H1 (cell line): ENCODE measurements around the gene PRAME. TPM values are rescaled to one million over a fixed set of nuclear protein-coding genes. Genes with fewer than 3 reads are reported as not detected.
"Not testable (repeated sequence)": the region's sequence is repeated elsewhere in the genome, so short reads cannot be mapped to it uniquely, and the experiment has no call there.

Experiments used
- CTCF ChIA-PET: fragments of 300-600 bp; sonication (Branson Sonifier 250); formaldehyde crosslinking; loops from one replicate; lab custom pipeline; 2021; ENCODE audit not compliant: partially characterized antibody; lab: Charles Lee
- POLR2A ChIA-PET: fragments of 300-600 bp; sonication (Branson Sonifier 250); formaldehyde crosslinking; loops from one replicate; lab custom pipeline; 2021; ENCODE audit warnings: inconsistent platforms; ENCODE audit not compliant: partially characterized antibody; lab: Charles Lee
- DNase-seq, 2 experiments: peaks; one replicate each; pipeline versions ENCODE4 v3.0.0 to v3.0.0-alpha.2; 2010 to 2022; ENCODE audit warnings: low spot score in 2 of 2, low read depth in 1 of 2, mixed read lengths in 1 of 2
- FAIRE-seq: peaks from 2 replicates; lab custom pipeline; 2011; peaks lifted over from hg19 to GRCh38; lab: Jason Lieb, UNC
- H2AFZ ChIP-seq: 2 replicates; pipeline ENCODE4 v1.8.1; 2012; ENCODE audit warnings: low read length, inconsistent platforms
- H2AK5ac ChIP-seq: 2 replicates; pipeline ENCODE4 v1.6.1; 2013; ENCODE audit warnings: low read depth, low read length
- H2BK120ac ChIP-seq: replicated peaks from 2 replicates; pipeline ENCODE3; 2013; ENCODE audit warnings: low read depth, low read length, inconsistent platforms
- H2BK12ac ChIP-seq: 2 replicates; pipeline ENCODE4 v1.6.1; 2013; ENCODE audit warnings: low read depth, low read length
- H2BK15ac ChIP-seq: 2 replicates; pipeline ENCODE4 v1.6.1; 2013; ENCODE audit warnings: low read length
- H2BK20ac ChIP-seq: 2 replicates; pipeline ENCODE4 v1.6.1; 2013; ENCODE audit warnings: low read length
- H2BK5ac ChIP-seq: 2 replicates; pipeline ENCODE4 v1.6.1; 2013; ENCODE audit warnings: low read depth, low read length
- H3K14ac ChIP-seq: 2 replicates; pipeline ENCODE4 v1.6.1; 2013; ENCODE audit warnings: inconsistent platforms; ENCODE audit not compliant: insufficient read length
- H3K18ac ChIP-seq: 2 replicates; pipeline ENCODE4 v1.6.1; 2013; ENCODE audit warnings: low read length; ENCODE audit errors: extremely low read depth
- H3K23ac ChIP-seq: 2 replicates; pipeline ENCODE4 v1.6.1; 2013; ENCODE audit warnings: inconsistent platforms; ENCODE audit not compliant: insufficient read length
- H3K23me2 ChIP-seq: 2 replicates; pipeline ENCODE4 v1.6.1; 2013; ENCODE audit warnings: low read depth, low read length
- H3K27ac ChIP-seq: 2 replicates; pipeline ENCODE4 v1.6.1; 2011; ENCODE audit warnings: low read depth, low read length, inconsistent platforms
- H3K27me3 ChIP-seq, 4 experiments: replicated peaks in 1 of 4; 1 replicate in 1 of 4; 2 replicates in 3 of 4; pipeline versions ENCODE4 v1.6.1 to v1.8.1; 2011 to 2013; ENCODE audit warnings: low read length in 3 of 4, mild to moderate bottlenecking in 3 of 4, inconsistent platforms in 2 of 4, mixed read lengths in 2 of 4, moderate library complexity in 1 of 4; ENCODE audit not compliant: control insufficient read depth in 3 of 4, insufficient read depth in 3 of 4; ENCODE audit errors: extremely low read depth in 1 of 4
- H3K36me3 ChIP-seq, 4 experiments: 2 replicates each; pipeline versions ENCODE4 v1.6.1 to v1.8.1; 2011 to 2013; ENCODE audit warnings: mild to moderate bottlenecking in 4 of 4, low read length in 3 of 4, moderate library complexity in 2 of 4, control low read depth in 1 of 4, inconsistent platforms in 1 of 4; ENCODE audit not compliant: insufficient read depth in 4 of 4, control insufficient read depth in 2 of 4
- H3K4ac ChIP-seq: replicated peaks from 2 replicates; pipeline ENCODE3; 2013; ENCODE audit warnings: low read length, low read depth, mixed read lengths, inconsistent platforms; ENCODE audit not compliant: insufficient read length
- H3K4me1 ChIP-seq, 4 experiments: replicated peaks in 1 of 4; 1 replicate in 1 of 4; 2 replicates in 3 of 4; pipeline versions ENCODE4 v1.6.1 to v1.8.1; 2011 to 2013; ENCODE audit warnings: low read length in 3 of 4, inconsistent platforms in 2 of 4, mixed read lengths in 1 of 4; ENCODE audit not compliant: insufficient read depth in 4 of 4, control insufficient read depth in 3 of 4
- H3K4me2 ChIP-seq, 2 experiments: 2 replicates each; pipeline versions ENCODE4 v1.6.1 to v1.8.1; 2011 to 2013; ENCODE audit warnings: low read depth in 2 of 2, low read length in 2 of 2, control low read depth in 1 of 2, inconsistent platforms in 1 of 2, mild to moderate bottlenecking in 1 of 2; ENCODE audit not compliant: insufficient read depth in 1 of 2
- H3K4me3 ChIP-seq, 4 experiments: fragments of 200-600, 300-600 bp in 1 of 4; sonication (generic), shearing (Covaris generic), sonication (Bioruptor Twin) in 1 of 4; 2 replicates each; pipeline versions ENCODE4 v1.5.1 to v1.8.1; 2011 to 2016; ENCODE audit warnings: low read length in 4 of 4, low read depth in 3 of 4, control low read depth in 2 of 4, inconsistent platforms in 2 of 4, mild to moderate bottlenecking in 2 of 4, mixed read lengths in 1 of 4, moderate library complexity in 1 of 4; ENCODE audit not compliant: insufficient read depth in 2 of 4; ENCODE audit errors: extremely low read depth in 1 of 4
- H3K56ac ChIP-seq: replicated peaks from 2 replicates; pipeline ENCODE3; 2013; ENCODE audit warnings: low read depth, mild to moderate bottlenecking, mixed read lengths, low read length, inconsistent platforms; ENCODE audit not compliant: insufficient read length
- H3K79me1 ChIP-seq: 2 replicates; pipeline ENCODE4 v1.6.1; 2013; ENCODE audit warnings: low read depth, low read length, control low read depth
- H3K79me2 ChIP-seq, 2 experiments: 2 replicates each; pipeline versions ENCODE4 v1.6.1 to v1.8.1; 2012 to 2013; ENCODE audit warnings: low read length in 2 of 2, mild to moderate bottlenecking in 2 of 2, inconsistent platforms in 1 of 2; ENCODE audit not compliant: insufficient read depth in 2 of 2, control insufficient read depth in 1 of 2
- H3K9ac ChIP-seq, 4 experiments: replicated peaks in 1 of 4; 1 replicate in 1 of 4; 2 replicates in 3 of 4; pipeline versions ENCODE4 v1.6.1 to v1.8.1; 2011 to 2013; ENCODE audit warnings: low read depth in 3 of 4, low read length in 3 of 4, control low read depth in 2 of 4, mild to moderate bottlenecking in 2 of 4, moderate library complexity in 2 of 4, inconsistent platforms in 1 of 4; ENCODE audit errors: extremely low read depth in 1 of 4
- H3K9me3 ChIP-seq, 2 experiments: 2 replicates each; pipeline versions ENCODE4 v1.6.1 to v1.8.1; 2012 to 2013; ENCODE audit warnings: mild to moderate bottlenecking in 2 of 2, moderate library complexity in 2 of 2, control low read depth in 1 of 2, inconsistent platforms in 1 of 2, low read depth in 1 of 2, low read length in 1 of 2, mixed read lengths in 1 of 2; ENCODE audit not compliant: insufficient read depth in 2 of 2
- H4K20me1 ChIP-seq, 2 experiments: replicated peaks in 1 of 2; 2 replicates each; pipeline versions ENCODE3 to v1.8.1; 2011 to 2013; ENCODE audit warnings: inconsistent platforms in 2 of 2, low read length in 2 of 2, mild to moderate bottlenecking in 1 of 2; ENCODE audit not compliant: insufficient read depth in 2 of 2, control insufficient read depth in 1 of 2
- H4K5ac ChIP-seq: 2 replicates; pipeline ENCODE4 v1.6.1; 2013; ENCODE audit warnings: low read length, low read depth, mixed read lengths, inconsistent platforms; ENCODE audit not compliant: insufficient read length
- H4K8ac ChIP-seq: 2 replicates; pipeline ENCODE4 v1.8.0; 2013; ENCODE audit warnings: mild to moderate bottlenecking, moderate library complexity, low read length, inconsistent platforms; ENCODE audit not compliant: insufficient read depth; ENCODE audit errors: extremely low read depth
- H4K91ac ChIP-seq: replicated peaks from 2 replicates; pipeline ENCODE3; 2013; ENCODE audit warnings: low read length, mixed read lengths, inconsistent platforms; ENCODE audit not compliant: insufficient read length
- WGBS, 2 experiments: shearing (Covaris generic) in 1 of 2; methylation state at CpG; one replicate each; pipeline versions ENCODE4 v1.1.6 to v1.1.7; 2013 to 2015; ENCODE audit warnings: low lambda C conversion rate in 2 of 2, mixed read lengths in 2 of 2, inconsistent platforms in 1 of 2, low coverage in 1 of 2, missing lambda C conversion rate in 1 of 2; ENCODE audit not compliant: insufficient replicate concordance in 2 of 2, insufficient coverage in 1 of 2, insufficient read length in 1 of 2; ENCODE audit errors: extremely low coverage in 1 of 2, missing lambda C conversion rate in 1 of 2; 5-methylcytosine and 5-hydroxymethylcytosine counted together
- polyA plus RNA-seq, 7 experiments: library from polyadenylated mRNA; depleted of rRNA in 3 of 7; stranded (reverse) in 5 of 7; unstranded in 2 of 7; fragments of >200 nt in 5 of 7; fragments of 200-250 nt in 2 of 7; gene quantifications; 1 replicate in 5 of 7; 2 replicates in 1 of 7; 4 replicates in 1 of 7; pipeline versions ENCODE4 v1.2.1 to v1.2.3, GENCODE V29; 2011 to 2013; ENCODE audit warnings: missing spikeins in 2 of 7, mixed read lengths in 2 of 7
- total RNA-seq: library from RNA; stranded (reverse); fragmentation: NEBNext Ultra II Directional; extraction: Animal tissue kit (Norgen Biotek cat#: 25700); gene quantifications from 2 replicates; pipeline ENCODE4 v1.2.1, GENCODE V29; 2021

Gene PRAME
- total and polyA plus RNA-seq, 2 of the 8 experiments (the other 6 are each of a cell fraction or from before 2014, with no cell fraction given) = 0.15 to 1.1 TPM

GRCh38 chr22:22581524-22581923 is 22.5 kb upstream of the PRAME start:
- H3K79me1 ChIP-seq, H3K18ac ChIP-seq, H3K79me2 ChIP-seq, H3K23me2 ChIP-seq, H3K4me2 ChIP-seq, DNase-seq, H2BK15ac ChIP-seq, H3K23ac ChIP-seq, H3K14ac ChIP-seq, H2BK5ac ChIP-seq, H4K5ac ChIP-seq, H3K9ac ChIP-seq, H3K27ac ChIP-seq, H3K36me3 ChIP-seq, H2BK12ac ChIP-seq, H2AFZ ChIP-seq, FAIRE-seq, H3K4me1 ChIP-seq, H2AK5ac ChIP-seq, H4K8ac ChIP-seq, H4K91ac ChIP-seq, H2BK20ac ChIP-seq, H4K20me1 ChIP-seq, H3K4me3 ChIP-seq, H2BK120ac ChIP-seq, POLR2A ChIA-PET, H3K56ac ChIP-seq, H3K4ac ChIP-seq: not testable (repeated sequence)
- peaks cover 15 to 38% (median 22%) of the 10 kb centered on the region in 4 experiments; a peak in 6 of 7 replicates for H3K27me3 ChIP-seq
- H3K9me3 ChIP-seq = peaks cover 10 to 34% of the 10 kb centered on the region in 2 experiments
- CTCF ChIA-PET = interaction anchor here (1.0 to 1.3 kb wide), 4 partner anchors 11 to 120 kb away, joined by 3 to 4 read pairs (median 4); partner anchors contain the start of gene PRAME
- 87% methylated on average over 13 of the region's 13 CpGs; no CpG with 5 or more reads in 1 of the 2 experiments for WGBS, 2 experiments
